Astrocyte of the spinal cord (primary cell): ENCODE results near the gene KCND3.

Source experiments
- DNase-seq: peaks from one replicate; pipeline ENCODE4 v3.0.0; 2011; ENCODE audit warnings: low read depth, low spot score
- H3K4me3 ChIP-seq: 2 replicates; pipeline ENCODE4 v1.5.1; 2011; ENCODE audit warnings: low read depth, mild to moderate bottlenecking, low read length, moderate library complexity
- CTCF ChIP-seq: IDR thresholded peaks from 2 replicates; pipeline ENCODE4 v1.5.1; 2012; ENCODE audit warnings: low read depth, mild to moderate bottlenecking, low read length, inconsistent platforms
- in situ Hi-C: cut with HindIII; loops from 2 replicates; pipeline ENCODE4 v1.10.0; 2017; ENCODE audit warnings: low sequenced_read_pairs

Gene KCND3

GRCh38 chr1:111906111-111906510 is 83.4 kb downstream of the KCND3 start:
- DNase-seq: no peak
- no peak for TF ChIP-seq CTCF
- in situ Hi-C loops: no loop called here

GRCh38 chr1:111904478-111905218 is 84.8 kb downstream of the KCND3 start:
- DNase-seq: no peak
- no peak for TF ChIP-seq CTCF
- H3K4me3 ChIP-seq: no peak overlapping the region
- in situ Hi-C loops: no loop called here

More at GRCh38 chr1:111906111-111906510, 83.4 kb downstream of the KCND3 start:
- no peak overlapping the region for H3K4me3 ChIP-seq

GRCh38 chr1:111903871-111904449 is 85.5 kb downstream of the KCND3 start:
- in situ Hi-C loops: no loop called here
- no peak for TF ChIP-seq CTCF
- no peak overlapping the region for H3K4me3 ChIP-seq
- DNase-seq: no peak

GRCh38 chr1:111903148-111903870 is 86.2 kb downstream of the KCND3 start:
- in situ Hi-C loops: no loop called here

GRCh38 chr1:111895469-111895868 is 94.0 kb downstream of the KCND3 start:
- no peak for DNase-seq
- in situ Hi-C loops: no loop called here
- H3K4me3 ChIP-seq: no peak overlapping the region
- no peak for TF ChIP-seq CTCF

More at GRCh38 chr1:111903148-111903870, 86.2 kb downstream of the KCND3 start:
- DNase-seq: no peak
- TF ChIP-seq CTCF: no peak
- H3K4me3 ChIP-seq: no peak overlapping the region

GRCh38 chr1:111895017-111895416 is 94.5 kb downstream of the KCND3 start:
- no peak for TF ChIP-seq CTCF
- DNase-seq: no peak
- in situ Hi-C loops: no loop called here
- H3K4me3 ChIP-seq: no peak overlapping the region
